ENCODE data around the gene LUC7L3.

The LUC7L3 gene

GRCh38 chr17:50715471-50715870, 3.9 kb upstream of the LUC7L3 start:
- Histone ChIP-seq H4K20me1 (ENCODE audit: low read depth, low read length) (peaks cover 6% of the 10 kb centered on the region), H3K27ac (ENCODE audit: low read depth, low read length) (no peak overlapping the region), H3K9me3 (ENCODE audit: insufficient read depth, low read length) (no peaks in the 10 kb centered on the region), H3K27me3 (ENCODE audit: low read length) (no peaks in the 10 kb centered on the region), H3K4me2 (ENCODE audit: low read depth, low read length, poor library complexity, severe bottlenecking) (no peak overlapping the region), H3K9ac (ENCODE audit: low read length) (no peak overlapping the region), H3K79me2 (ENCODE audit: insufficient read depth, low read length) (peaks cover 11% of the 10 kb centered on the region), H3K4me3 (ENCODE audit: insufficient read depth, low read length, poor library complexity, severe bottlenecking) (no peak overlapping the region), H3K9me2 (replicated peaks; ENCODE audit: insufficient read depth, low read length) (no peaks in the 10 kb centered on the region), H2AFZ (ENCODE audit: low read depth, low read length, severe bottlenecking) (no peak overlapping the region), H3K36me3 (ENCODE audit: low read length) (no peaks in the 10 kb centered on the region), H3F3A (ENCODE audit: insufficient read depth) (no peaks in the 10 kb centered on the region)
- no peak for TF ChIP-seq CTCF (IDR thresholded peaks at IDR 0.05; ENCODE audit: insufficient read depth, low read length, poor library complexity, severe bottlenecking)
- TF ChIP-seq EZH2phosphoT487 (conservative IDR thresholded peaks at IDR 0.05; ENCODE audit: low read length), result no peak

- Histone ChIP-seq H3K27ac (ENCODE audit: low read depth, low read length) (peak overlapping the region; percentile 58), H3K9me2 (replicated peaks; ENCODE audit: insufficient read depth, low read length) (no peaks in the 10 kb centered on the region), H3F3A (ENCODE audit: insufficient read depth) (0 out of 2 replicates have a peak, but pooled peaks cover 5% of the 10 kb centered on the region), H3K27me3 (ENCODE audit: low read length) (no peaks in the 10 kb centered on the region), H3K9me3 (ENCODE audit: insufficient read depth, low read length) (no peaks in the 10 kb centered on the region), H3K79me2 (ENCODE audit: insufficient read depth, low read length) (peaks cover 58% of the 10 kb centered on the region), H4K20me1 (ENCODE audit: low read depth, low read length) (peaks cover 44% of the 10 kb centered on the region), H3K4me3 (ENCODE audit: insufficient read depth, low read length, poor library complexity, severe bottlenecking) (peak overlapping the region; percentile 83), H3K36me3 (ENCODE audit: low read length) (peaks cover 9% of the 10 kb centered on the region; the same call in 1 of the 2 replicates), H2AFZ (ENCODE audit: low read depth, low read length, severe bottlenecking) (peak overlapping the region; percentile 57), H3K4me2 (ENCODE audit: low read depth, low read length, poor library complexity, severe bottlenecking) (peak overlapping the region; percentile 95), H3K9ac (ENCODE audit: low read length) (peak overlapping the region; percentile 90)
- no peak for TF ChIP-seq EZH2phosphoT487 (conservative IDR thresholded peaks at IDR 0.05; ENCODE audit: low read length)
- no peak for TF ChIP-seq CTCF (IDR thresholded peaks at IDR 0.05; ENCODE audit: insufficient read depth, low read length, poor library complexity, severe bottlenecking)
These were observed 756 bp downstream of the LUC7L3 start for GRCh38 chr17:50719924-50720794.

- Histone ChIP-seq H3K27me3 (ENCODE audit: low read length) (no peaks in the 10 kb centered on the region), H3K9me2 (replicated peaks; ENCODE audit: insufficient read depth, low read length) (no peaks in the 10 kb centered on the region), H3K36me3 (ENCODE audit: low read length) (peaks cover 9% of the 10 kb centered on the region; the same call in 1 of the 2 replicates), H4K20me1 (ENCODE audit: low read depth, low read length) (peaks cover 44% of the 10 kb centered on the region), H3F3A (ENCODE audit: insufficient read depth) (0 out of 2 replicates have a peak, but pooled peaks cover 5% of the 10 kb centered on the region), H3K9me3 (ENCODE audit: insufficient read depth, low read length) (no peaks in the 10 kb centered on the region), H3K27ac (ENCODE audit: low read depth, low read length) (no peak overlapping the region), H3K79me2 (ENCODE audit: insufficient read depth, low read length) (peaks cover 70% of the 10 kb centered on the region), H3K4me3 (ENCODE audit: insufficient read depth, low read length, poor library complexity, severe bottlenecking) (peak overlapping the region; percentile 83), H2AFZ (ENCODE audit: low read depth, low read length, severe bottlenecking) (no peak overlapping the region), H3K4me2 (ENCODE audit: low read depth, low read length, poor library complexity, severe bottlenecking) (peak overlapping the region; percentile 95), H3K9ac (ENCODE audit: low read length) (peak overlapping the region; percentile 90)
- no peak for TF ChIP-seq CTCF (IDR thresholded peaks at IDR 0.05; ENCODE audit: insufficient read depth, low read length, poor library complexity, severe bottlenecking)
- TF ChIP-seq EZH2phosphoT487 (conservative IDR thresholded peaks at IDR 0.05; ENCODE audit: low read length), result no peak
These were observed 2.0 kb downstream of the LUC7L3 start for GRCh38 chr17:50721194-50722010.

Measured in SU-DHL-6 (cell line).